Dendritic cell treated with granulocyte-macrophage colony-stimulating factor and Interleukin-4, amounts not matched to agents 40 ng/mL and 50 ng/mL, for 4 days (primary cell): Measurements from ENCODE around the gene PGLYRP3.

Source experiments
- H3K27ac Mint-ChIP-seq: one replicate; pipeline ENCODE4 v1.8.0; 2022; ENCODE audit warnings: mild to moderate bottlenecking, mixed read lengths
- H3K27me3 Mint-ChIP-seq: one replicate; pipeline ENCODE4 v1.8.0; 2022; ENCODE audit warnings: mild to moderate bottlenecking, mixed read lengths
- H3K36me3 Mint-ChIP-seq: one replicate; pipeline ENCODE4 v1.8.0; 2022; ENCODE audit warnings: low read depth, mixed read lengths
- H3K4me1 Mint-ChIP-seq: one replicate; pipeline ENCODE4 v1.8.0; 2022; ENCODE audit warnings: low read depth, mixed read lengths
- H3K4me3 Mint-ChIP-seq: one replicate; pipeline ENCODE4 v1.8.0; 2022; ENCODE audit warnings: mild to moderate bottlenecking, moderate library complexity, mixed read lengths
- H3K9me3 Mint-ChIP-seq: one replicate; pipeline ENCODE4 v1.8.0; 2022; ENCODE audit warnings: mixed read lengths
- intact Hi-C: fragments of 100-400 bp; cut with micrococcal nuclease; formaldehyde crosslinking; loops from one replicate; pipeline ENCODE4 v1.15.0; 2022

The PGLYRP3 gene

DNA sequence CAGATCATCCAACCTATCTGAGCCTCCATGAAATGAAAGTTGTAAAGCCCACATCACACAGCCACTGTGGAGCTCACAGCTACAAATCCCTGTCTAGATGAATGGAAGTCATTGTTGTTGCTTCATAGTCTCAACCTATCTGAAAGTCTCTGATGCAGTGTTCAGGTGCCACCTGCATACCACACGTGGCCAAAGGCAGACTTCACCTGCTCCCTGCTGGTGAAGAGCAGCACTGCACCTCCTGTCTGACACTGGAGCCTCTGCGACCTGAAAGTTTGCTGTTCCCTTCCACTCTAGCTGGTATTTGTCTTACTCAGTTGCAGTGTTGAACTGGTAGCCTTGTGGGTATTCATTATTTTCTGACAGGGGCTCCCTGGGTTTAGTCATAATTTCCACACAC is 34.9 kb downstream of the PGLYRP3 start:
- intact Hi-C loops = loop anchor here (5.0 kb wide), 1 partner anchor 411 kb away; no protein-coding TSS in a partner anchor
- H3K27ac Mint-ChIP-seq = no peak overlapping the region
- peaks cover 15% of the 10 kb centered on the region for H3K27me3 Mint-ChIP-seq
- no peaks in the 10 kb centered on the region for H3K9me3 Mint-ChIP-seq
- no peak overlapping the region for H3K4me3 Mint-ChIP-seq
- H3K4me1 Mint-ChIP-seq = no peaks in the 10 kb centered on the region
- H3K36me3 Mint-ChIP-seq = no peaks in the 10 kb centered on the region

DNA sequence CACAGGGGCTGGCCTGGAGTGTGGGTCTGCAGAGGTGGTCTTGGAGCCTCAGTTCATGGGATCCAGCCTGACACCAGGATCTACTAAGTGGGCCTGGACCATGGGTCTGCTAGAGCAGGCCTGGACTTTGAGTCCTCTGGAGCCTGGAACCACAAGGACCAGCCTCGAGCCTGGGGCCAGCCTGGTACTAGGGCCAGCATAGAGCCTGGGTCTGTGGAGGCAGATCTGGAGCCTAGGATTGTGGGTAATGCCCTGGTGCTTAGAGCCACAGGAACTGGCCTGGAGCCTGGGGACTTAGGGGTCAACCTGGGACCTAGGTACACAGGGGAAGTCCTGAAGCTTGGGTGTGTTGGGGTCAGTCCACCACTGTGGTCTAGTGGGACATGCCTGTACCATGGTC is 40.6 kb downstream of the PGLYRP3 start:
- intact Hi-C loops = no loop called here
- Mint-ChIP-seq H3K4me1 (no peaks in the 10 kb centered on the region), H3K27me3 (peaks cover 26% of the 10 kb centered on the region), H3K4me3 (no peak overlapping the region), H3K36me3 (no peaks in the 10 kb centered on the region), H3K27ac (no peak overlapping the region), H3K9me3 (no peaks in the 10 kb centered on the region)

DNA sequence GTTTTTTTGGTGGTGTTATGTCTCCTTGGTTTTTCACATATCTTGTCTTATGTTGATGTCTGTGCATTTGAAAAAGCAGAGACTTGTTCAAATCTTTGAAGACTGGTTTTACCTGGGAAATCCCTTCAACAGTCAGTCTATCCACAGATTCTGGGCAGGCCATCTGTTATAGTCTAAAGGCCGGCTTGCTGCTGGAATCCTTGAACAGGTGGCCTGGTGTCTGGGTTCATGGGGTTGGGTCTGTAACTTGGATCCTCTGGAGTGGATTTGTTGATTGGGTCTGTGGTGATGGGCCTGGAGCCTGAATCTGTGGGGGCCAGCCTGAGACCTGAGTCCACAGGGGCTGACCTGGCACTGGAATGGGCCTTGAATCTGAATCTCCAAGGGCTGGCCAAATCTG is 41.0 kb downstream of the PGLYRP3 start:
- intact Hi-C loops = no loop called here
- Mint-ChIP-seq H3K9me3 (no peaks in the 10 kb centered on the region), H3K4me1 (no peaks in the 10 kb centered on the region), H3K27ac (no peak overlapping the region), H3K36me3 (no peaks in the 10 kb centered on the region), H3K4me3 (no peak overlapping the region), H3K27me3 (peaks cover 31% of the 10 kb centered on the region)

DNA sequence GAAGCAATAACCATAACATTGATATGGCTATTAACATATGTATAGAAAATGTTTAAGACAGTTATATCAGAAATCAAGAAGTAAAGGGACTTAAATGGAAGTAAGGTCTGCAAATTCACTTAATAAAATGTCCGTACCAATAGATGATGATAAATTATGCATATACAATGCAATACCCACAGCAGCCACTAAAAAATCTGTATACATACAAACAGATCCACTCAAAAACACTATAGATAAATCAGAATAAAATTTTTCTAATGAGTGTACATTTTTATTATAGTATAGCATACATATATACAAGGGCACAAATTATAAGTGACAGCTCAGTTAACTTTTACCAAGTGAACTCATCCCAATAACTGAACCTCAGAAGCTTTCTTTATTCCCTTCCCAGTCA is 47.3 kb downstream of the PGLYRP3 start:
- Mint-ChIP-seq H3K27ac (no peak overlapping the region), H3K4me1 (peaks cover 21% of the 10 kb centered on the region), H3K4me3 (no peak overlapping the region), H3K27me3 (peaks cover 75% of the 10 kb centered on the region), H3K9me3 (no peaks in the 10 kb centered on the region), H3K36me3 (no peaks in the 10 kb centered on the region)
- intact Hi-C loops = no loop called here

DNA sequence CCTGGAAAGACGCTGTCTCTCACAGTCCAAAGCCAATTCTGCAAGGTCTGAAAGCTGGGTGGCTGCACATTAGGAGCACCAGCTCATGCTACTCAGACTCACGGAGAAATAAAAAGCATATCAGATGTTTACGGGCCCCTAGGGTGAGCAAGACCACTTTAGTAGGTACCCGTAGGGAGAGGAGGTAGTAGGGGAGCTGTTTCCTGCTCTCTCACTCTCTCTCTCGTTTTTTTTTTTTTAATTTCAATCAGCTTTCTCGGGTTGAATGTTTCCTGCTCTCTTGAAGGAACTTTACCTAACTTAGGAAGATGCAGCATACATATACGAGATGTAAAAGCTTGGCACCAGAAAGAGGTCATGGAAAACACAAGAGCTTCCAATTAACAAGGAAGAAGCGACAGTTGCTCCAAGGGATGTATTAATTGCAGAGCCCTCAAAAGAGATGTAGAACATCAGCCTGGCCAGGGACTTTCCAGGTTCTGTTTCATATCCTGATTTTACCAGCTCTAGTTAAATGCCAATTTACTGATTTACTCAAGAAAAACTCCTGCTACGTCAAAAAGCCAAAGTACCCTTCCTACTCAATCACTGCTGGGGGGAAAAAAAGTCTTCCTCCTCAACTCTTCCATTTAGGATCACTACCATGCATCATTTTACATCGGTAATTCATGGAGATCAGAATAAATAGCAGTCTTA is 50.1 kb downstream of the PGLYRP3 start:
- Mint-ChIP-seq H3K36me3 (no peaks in the 10 kb centered on the region), H3K27me3 (peaks cover 78% of the 10 kb centered on the region), H3K4me3 (peak overlapping the region; percentile 68), H3K27ac (peak overlapping the region; percentile 39), H3K4me1 (peaks cover 29% of the 10 kb centered on the region), H3K9me3 (no peaks in the 10 kb centered on the region)
- intact Hi-C loops = no loop called here

DNA sequence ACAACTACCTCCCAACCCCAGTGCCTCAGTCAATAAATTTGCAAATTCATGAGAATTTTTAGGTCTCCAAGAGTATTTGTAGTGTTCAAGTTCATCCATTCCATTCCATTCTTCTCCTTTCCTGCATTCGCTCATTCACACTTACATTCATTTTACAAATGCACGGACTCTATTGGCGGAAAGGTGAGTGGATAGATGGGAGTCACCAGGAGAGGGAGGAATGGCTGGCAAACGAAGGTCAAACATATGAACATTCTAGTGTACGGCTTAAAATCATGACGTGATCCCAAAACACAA is 50.7 kb downstream of the PGLYRP3 start:
- Mint-ChIP-seq H3K9me3 (no peaks in the 10 kb centered on the region), H3K36me3 (no peaks in the 10 kb centered on the region), H3K27me3 (peaks cover 72% of the 10 kb centered on the region), H3K4me3 (peak overlapping the region; percentile 68), H3K4me1 (peaks cover 29% of the 10 kb centered on the region), H3K27ac (no peak overlapping the region)
- intact Hi-C loops = no loop called here

DNA sequence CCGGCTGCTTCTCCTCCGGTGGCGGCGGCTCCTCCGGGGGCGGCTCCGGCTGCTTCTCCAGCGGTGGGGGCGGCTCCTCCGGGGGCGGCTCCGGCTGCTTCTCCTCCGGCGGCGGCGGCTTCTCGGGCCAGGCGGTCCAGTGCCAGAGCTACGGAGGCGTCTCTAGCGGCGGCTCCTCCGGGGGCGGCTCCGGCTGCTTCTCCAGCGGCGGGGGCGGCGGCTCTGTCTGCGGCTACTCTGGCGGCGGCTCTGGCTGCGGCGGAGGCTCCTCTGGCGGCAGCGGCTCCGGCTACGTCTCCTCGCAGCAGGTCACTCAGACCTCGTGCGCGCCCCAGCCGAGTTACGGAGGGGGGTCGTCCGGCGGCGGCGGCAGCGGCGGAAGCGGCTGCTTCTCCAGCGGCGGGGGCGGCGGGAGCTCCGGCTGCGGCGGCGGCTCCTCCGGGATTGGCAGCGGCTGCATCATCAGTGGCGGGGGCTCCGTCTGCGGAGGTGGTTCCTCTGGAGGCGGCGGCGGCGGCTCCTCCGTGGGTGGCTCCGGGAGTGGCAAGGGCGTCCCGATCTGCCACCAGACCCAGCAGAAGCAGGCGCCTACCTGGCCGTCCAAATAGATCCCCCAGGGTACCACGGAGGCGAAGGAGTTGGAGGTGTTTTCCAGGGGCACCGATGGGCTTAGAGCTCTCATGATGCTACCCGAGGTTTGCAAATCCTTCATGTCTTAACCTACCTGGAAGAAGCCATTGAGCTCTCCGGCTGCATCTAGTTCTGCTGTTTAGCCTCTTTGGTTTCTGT is 51.3 kb downstream of the PGLYRP3 start:
- H3K4me3 Mint-ChIP-seq = peak overlapping the region; percentile 68
- H3K27me3 Mint-ChIP-seq = peaks cover 67% of the 10 kb centered on the region
- H3K27ac Mint-ChIP-seq = no peak overlapping the region
- no peaks in the 10 kb centered on the region for H3K9me3 Mint-ChIP-seq
- peaks cover 29% of the 10 kb centered on the region for H3K4me1 Mint-ChIP-seq
- no peaks in the 10 kb centered on the region for H3K36me3 Mint-ChIP-seq
- intact Hi-C loops = no loop called here

DNA sequence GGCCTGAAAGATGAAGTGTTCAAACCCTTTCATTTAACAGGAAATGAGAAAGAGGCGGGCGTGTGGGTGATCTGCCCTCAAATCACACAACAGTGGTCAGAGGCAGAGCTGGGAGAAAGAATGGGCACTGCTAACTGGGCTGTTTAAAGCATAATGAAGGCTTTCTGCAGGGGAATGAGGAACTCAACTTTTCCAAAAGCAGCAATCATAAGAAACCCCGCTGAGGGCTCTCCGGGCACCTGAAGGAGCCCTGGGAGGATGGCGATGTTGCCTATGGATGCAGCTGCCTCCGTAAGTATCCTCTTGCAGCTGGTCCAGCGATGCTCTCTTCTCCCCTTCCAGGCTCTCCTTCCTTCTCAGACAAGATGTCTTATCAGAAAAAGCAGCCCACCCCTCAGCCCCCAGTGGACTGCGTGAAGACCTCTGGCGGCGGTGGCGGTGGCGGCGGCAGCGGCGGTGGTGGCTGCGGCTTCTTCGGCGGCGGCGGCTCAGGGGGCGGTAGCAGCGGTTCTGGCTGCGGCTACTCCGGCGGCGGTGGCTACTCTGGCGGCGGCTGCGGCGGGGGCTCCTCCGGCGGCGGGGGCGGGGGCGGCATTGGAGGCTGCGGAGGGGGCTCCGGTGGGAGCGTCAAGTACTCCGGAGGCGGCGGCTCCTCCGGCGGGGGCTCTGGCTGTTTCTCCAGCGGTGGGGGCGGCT is 52.0 kb downstream of the PGLYRP3 start:
- Mint-ChIP-seq H3K27ac (peak overlapping the region; percentile 47), H3K9me3 (no peaks in the 10 kb centered on the region), H3K4me1 (peaks cover 29% of the 10 kb centered on the region), H3K27me3 (peaks cover 61% of the 10 kb centered on the region), H3K4me3 (peak overlapping the region; percentile 64), H3K36me3 (no peaks in the 10 kb centered on the region)
- intact Hi-C loops = no loop called here

DNA sequence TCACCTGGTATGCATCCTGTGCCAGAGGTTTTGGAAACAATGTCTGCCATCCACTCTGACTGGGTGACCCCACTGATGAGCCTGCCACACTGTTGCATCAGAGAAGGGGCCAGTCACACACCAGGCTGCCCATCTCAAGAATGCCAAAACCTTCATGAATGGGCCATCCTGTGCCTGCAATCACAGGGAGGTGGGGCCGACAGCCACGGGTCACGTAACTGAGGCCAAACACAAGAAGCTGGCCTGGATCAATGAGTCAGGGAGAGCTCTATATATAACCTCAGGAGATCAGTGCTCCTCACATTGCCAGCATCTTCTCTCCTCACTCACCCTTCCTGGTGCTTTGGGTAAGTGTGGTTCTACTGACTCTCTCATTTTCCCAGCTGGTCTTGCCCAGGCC is 53.4 kb downstream of the PGLYRP3 start, which contains the start of gene LORICRIN:
LORICRIN (plus strand) TSS at position 301 of the 400 bp plus-strand sequence. CDS start 1,263 bp downstream, outside the sequence.
- intact Hi-C loops = no loop called here
- Mint-ChIP-seq H3K9me3 (no peaks in the 10 kb centered on the region), H3K4me1 (peaks cover 29% of the 10 kb centered on the region), H3K36me3 (no peaks in the 10 kb centered on the region), H3K4me3 (peak within 1 kb of the TSS; percentile 64), H3K27ac (peak within 1 kb of the TSS; percentile 47), H3K27me3 (peaks cover 62% of the 10 kb centered on the region)

DNA sequence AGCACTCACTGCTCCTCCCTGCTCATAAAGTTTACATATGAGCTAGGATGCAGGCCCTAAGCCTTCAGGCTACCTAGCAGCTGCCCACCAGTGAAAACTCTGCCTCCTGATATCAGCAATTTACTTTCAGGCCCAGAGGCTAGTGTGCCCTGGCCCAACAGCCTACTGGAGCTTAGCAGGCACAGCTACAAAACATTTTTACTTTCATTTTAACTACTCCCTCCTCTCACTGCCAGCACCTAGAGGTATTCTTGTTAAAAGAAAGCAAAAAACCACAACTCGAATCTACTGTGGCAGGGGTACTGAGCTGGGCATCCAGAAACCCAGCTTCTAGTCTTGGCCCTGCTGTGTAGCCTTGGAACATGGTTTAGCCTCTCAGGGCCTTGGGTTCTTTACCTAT is 59.1 kb downstream of the PGLYRP3 start:
- no peak overlapping the region for H3K4me3 Mint-ChIP-seq
- H3K27ac Mint-ChIP-seq = no peak overlapping the region
- peaks cover 10% of the 10 kb centered on the region for H3K4me1 Mint-ChIP-seq
- intact Hi-C loops = no loop called here
- H3K27me3 Mint-ChIP-seq = peaks cover 34% of the 10 kb centered on the region
- no peaks in the 10 kb centered on the region for H3K9me3 Mint-ChIP-seq
- no peaks in the 10 kb centered on the region for H3K36me3 Mint-ChIP-seq

DNA sequence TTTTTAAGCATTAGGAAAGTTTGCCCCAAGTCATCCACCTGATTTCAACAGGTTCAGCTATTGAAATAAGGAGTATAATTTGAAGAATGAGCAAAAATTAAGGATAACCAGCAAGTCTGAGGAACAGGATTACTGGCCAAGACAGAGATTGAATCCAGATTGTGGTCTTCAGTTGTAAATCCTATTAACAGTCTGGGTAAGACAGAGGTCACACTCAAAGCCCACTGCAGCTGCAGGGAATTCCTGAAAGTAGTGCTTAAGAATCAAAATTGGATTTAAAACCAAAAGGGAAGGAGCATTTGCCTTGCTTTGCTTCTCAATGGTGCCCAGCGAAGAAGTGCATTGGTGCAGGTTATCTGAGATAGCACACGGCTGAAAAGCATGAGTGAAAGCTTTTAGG is 59.7 kb downstream of the PGLYRP3 start:
- intact Hi-C loops = no loop called here
- Mint-ChIP-seq H3K27ac (no peak overlapping the region), H3K27me3 (peaks cover 34% of the 10 kb centered on the region), H3K9me3 (no peaks in the 10 kb centered on the region), H3K36me3 (no peaks in the 10 kb centered on the region), H3K4me1 (peaks cover 10% of the 10 kb centered on the region), H3K4me3 (no peak overlapping the region)

DNA sequence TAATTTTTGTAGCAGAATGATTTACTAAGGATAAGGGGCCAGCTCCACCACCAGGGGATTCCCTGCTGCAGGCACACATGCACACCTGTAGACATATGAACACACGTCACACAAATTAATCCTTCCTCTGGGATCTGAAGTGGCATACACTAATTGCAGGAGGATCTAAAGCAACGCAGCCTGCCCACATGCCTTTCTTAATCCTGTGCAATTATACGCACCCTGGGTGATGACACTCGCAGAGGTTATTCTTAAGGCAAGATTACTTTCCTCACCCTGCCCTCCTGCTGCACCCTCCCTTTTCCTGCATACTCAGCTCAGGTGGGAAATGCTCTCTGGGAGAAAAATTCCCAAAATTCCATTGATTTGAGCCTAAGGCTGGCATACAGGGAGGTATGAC is 60.8 kb downstream of the PGLYRP3 start:
- Mint-ChIP-seq H3K27me3 (peaks cover 38% of the 10 kb centered on the region), H3K4me1 (peaks cover 10% of the 10 kb centered on the region), H3K36me3 (no peaks in the 10 kb centered on the region), H3K27ac (no peak overlapping the region), H3K4me3 (no peak overlapping the region), H3K9me3 (no peaks in the 10 kb centered on the region)
- intact Hi-C loops = no loop called here

DNA sequence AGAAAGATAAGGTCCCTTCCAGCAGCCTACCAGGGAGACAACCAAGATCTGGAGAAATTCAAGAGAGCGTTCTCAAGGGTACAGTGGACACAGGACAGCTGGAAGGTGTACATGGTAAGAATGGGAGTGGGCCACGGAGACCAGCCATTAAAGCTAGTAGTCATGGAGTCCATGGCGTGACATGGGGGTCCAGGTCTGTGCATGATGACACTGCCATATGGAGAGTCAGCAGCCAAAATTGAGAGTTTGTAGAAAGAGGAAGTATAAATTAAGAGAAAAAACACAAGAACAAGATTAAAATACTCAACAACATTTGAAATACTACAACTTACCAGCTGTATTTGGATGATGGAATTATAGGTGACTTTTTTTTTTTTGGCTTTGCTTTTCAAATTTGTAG is 61.2 kb downstream of the PGLYRP3 start:
- no peaks in the 10 kb centered on the region for H3K36me3 Mint-ChIP-seq
- H3K4me3 Mint-ChIP-seq = no peak overlapping the region
- no peaks in the 10 kb centered on the region for H3K9me3 Mint-ChIP-seq
- intact Hi-C loops = no loop called here
- H3K4me1 Mint-ChIP-seq = peaks cover 10% of the 10 kb centered on the region
- peaks cover 41% of the 10 kb centered on the region for H3K27me3 Mint-ChIP-seq
- H3K27ac Mint-ChIP-seq = no peak overlapping the region

DNA sequence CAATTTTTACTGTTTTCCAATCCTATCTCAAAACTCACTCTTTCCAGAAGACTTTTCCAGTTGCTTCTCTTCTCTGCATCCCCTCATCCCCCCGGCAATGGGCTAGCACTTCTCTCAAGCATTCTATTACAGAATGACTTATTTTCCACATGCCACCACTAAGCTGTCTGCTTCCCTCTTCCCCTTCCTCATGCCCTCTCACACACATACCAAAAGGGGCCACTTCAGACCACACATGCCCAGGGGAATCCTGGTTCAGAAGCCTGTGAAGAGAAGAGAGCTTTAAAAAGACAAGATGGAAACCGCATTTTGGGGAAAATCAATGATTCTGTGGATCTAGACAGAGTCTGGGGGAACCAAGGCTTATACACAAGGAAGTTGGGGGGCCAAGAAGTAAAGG is 61.7 kb downstream of the PGLYRP3 start:
- H3K27ac Mint-ChIP-seq = no peak overlapping the region
- peaks cover 43% of the 10 kb centered on the region for H3K27me3 Mint-ChIP-seq
- H3K4me3 Mint-ChIP-seq = no peak overlapping the region

More for the DNA sequence above, 61.7 kb downstream of the PGLYRP3 start:
- intact Hi-C loops = no loop called here
- no peaks in the 10 kb centered on the region for H3K9me3 Mint-ChIP-seq
- H3K4me1 Mint-ChIP-seq = peaks cover 10% of the 10 kb centered on the region
- no peaks in the 10 kb centered on the region for H3K36me3 Mint-ChIP-seq
